Upper lobe of left lung (tissue), 4 donors: ENCODE measurements around the gene C11orf91.
"Not testable (repeated sequence)": the region's sequence is repeated elsewhere in the genome, so short reads cannot be mapped to it uniquely, and the experiment has no call there.

Experiments used
- CTCF ChIP-seq, 6 experiments: fragments of 450-650 bp in 4 of 6; fragments of 200-600 bp in 2 of 6; sonication (generic) in 2 of 6; IDR thresholded peaks; one replicate each; pipeline ENCODE4 v1.5.1; 2016 to 2019; ENCODE audit warnings: antibody characterized with exemption in 6 of 6
- EP300 ChIP-seq, 4 donors: sonication (generic); formaldehyde crosslinking; IDR thresholded peaks; one replicate each; pipeline ENCODE4 v1.5.1; 2017; ENCODE audit warnings: antibody characterized with exemption in 4 of 4, control low read depth in 2 of 4
- POLR2A ChIP-seq, 4 donors: fragments of 450-650 bp; IDR thresholded peaks; one replicate each; pipeline ENCODE4 v1.5.1; 2016 to 2017; ENCODE audit warnings: antibody characterized with exemption in 4 of 4, mild to moderate bottlenecking in 2 of 4
- POLR2AphosphoS5 ChIP-seq, 2 donors: sonication (generic); formaldehyde crosslinking; IDR thresholded peaks; one replicate each; pipeline ENCODE4 v1.5.1; 2017; ENCODE audit warnings: antibody characterized with exemption in 2 of 2

GRCh38 chr11:33661526-33661925 lies 39.1 kb downstream of the C11orf91 start:
- not testable (repeated sequence) for TF ChIP-seq CTCF, EP300, POLR2A, POLR2AphosphoS5 (IDR thresholded peaks at IDR 0.05)
